GM18951 (cell line): ENCODE results near the gene MID1IP1.

Source experiments
- POLR2A ChIP-seq: IDR thresholded peaks from 4 replicates; pipeline ENCODE4 v1.6.1; 2011; ENCODE audit warnings: mild to moderate bottlenecking; ENCODE audit not compliant: insufficient read length, insufficient read depth; ENCODE audit errors: extremely low read depth
- in situ Hi-C: fragments of 300-500 bp; cut with MboI; formaldehyde crosslinking; loops from one replicate; pipeline ENCODE4 v1.12.0; 2022; ENCODE audit warnings: low sequenced_read_pairs, mixed read lengths, inconsistent platforms; ENCODE audit not compliant: unreplicated experiment

The MID1IP1 gene

GRCh38 chrX:38800981-38801845 lies at the start of gene MID1IP1:
TSS of gene MID1IP1 (plus strand) at chrX:38801459. CDS start at chrX:38804947, 3,488 bp downstream.
- in situ Hi-C loops = no loop called here
- peak; percentile 67 for TF ChIP-seq POLR2A

- in situ Hi-C loops = loop anchor here (25.0 kb wide), 2 partner anchors 233 to 383 kb away; no protein-coding TSS in a partner anchor
- TF ChIP-seq POLR2A = no peak
Observed at GRCh38 chrX:38754102-38754790, 47.0 kb upstream of the MID1IP1 start.

- TF ChIP-seq POLR2A = no peak
- in situ Hi-C loops = loop anchor here (25.0 kb wide), 2 partner anchors 232 to 382 kb away; no protein-coding TSS in a partner anchor
Observed at GRCh38 chrX:38754818-38755718, 46.2 kb upstream of the MID1IP1 start.

GRCh38 chrX:38760883-38761282 lies 40.4 kb upstream of the MID1IP1 start:
- in situ Hi-C loops = loop anchor here (25.0 kb wide), 2 partner anchors 226 to 376 kb away; no protein-coding TSS in a partner anchor
- TF ChIP-seq POLR2A = no peak

- in situ Hi-C loops = loop anchor here (25.0 kb wide), 2 partner anchors 219 to 369 kb away; no protein-coding TSS in a partner anchor
Observed at GRCh38 chrX:38768079-38768478, 33.2 kb upstream of the MID1IP1 start.

GRCh38 chrX:38770152-38770551 lies 31.1 kb upstream of the MID1IP1 start:
- in situ Hi-C loops = loop anchor here (25.0 kb wide), 2 partner anchors 217 to 367 kb away; no protein-coding TSS in a partner anchor

More at GRCh38 chrX:38768079-38768478, 33.2 kb upstream of the MID1IP1 start:
- TF ChIP-seq POLR2A = no peak

GRCh38 chrX:38774249-38774648 lies 27.0 kb upstream of the MID1IP1 start:
- no peak for TF ChIP-seq POLR2A
- in situ Hi-C loops = loop anchor here (25.0 kb wide), 2 partner anchors 213 to 363 kb away; no protein-coding TSS in a partner anchor

More at GRCh38 chrX:38770152-38770551, 31.1 kb upstream of the MID1IP1 start:
- TF ChIP-seq POLR2A = no peak

- no peak for TF ChIP-seq POLR2A
- in situ Hi-C loops = no loop called here
Observed at GRCh38 chrX:38796946-38797345, 4.3 kb upstream of the MID1IP1 start.

- in situ Hi-C loops = no loop called here
- TF ChIP-seq POLR2A = no peak
Observed at GRCh38 chrX:38798956-38799355, 2.3 kb upstream of the MID1IP1 start.

- no peak for TF ChIP-seq POLR2A
- in situ Hi-C loops = no loop called here
Observed at GRCh38 chrX:38799995-38800580, 1.2 kb upstream of the MID1IP1 start.

GRCh38 chrX:38803243-38803587 lies 2.0 kb downstream of the MID1IP1 start:
- no peak for TF ChIP-seq POLR2A
- in situ Hi-C loops = no loop called here

- TF ChIP-seq POLR2A = peak; percentile 76
- in situ Hi-C loops = no loop called here
Observed at GRCh38 chrX:38803588-38804431, 2.6 kb downstream of the MID1IP1 start.

- no peak for TF ChIP-seq POLR2A
- in situ Hi-C loops = no loop called here
Observed at GRCh38 chrX:38804432-38804681, 3.1 kb downstream of the MID1IP1 start.
